Measurements from ENCODE around the gene TMEM205.
"Not testable (repeated sequence)": the region's sequence is repeated elsewhere in the genome, so short reads cannot be mapped to it uniquely, and the experiment has no call there.

Gene TMEM205

DNA sequence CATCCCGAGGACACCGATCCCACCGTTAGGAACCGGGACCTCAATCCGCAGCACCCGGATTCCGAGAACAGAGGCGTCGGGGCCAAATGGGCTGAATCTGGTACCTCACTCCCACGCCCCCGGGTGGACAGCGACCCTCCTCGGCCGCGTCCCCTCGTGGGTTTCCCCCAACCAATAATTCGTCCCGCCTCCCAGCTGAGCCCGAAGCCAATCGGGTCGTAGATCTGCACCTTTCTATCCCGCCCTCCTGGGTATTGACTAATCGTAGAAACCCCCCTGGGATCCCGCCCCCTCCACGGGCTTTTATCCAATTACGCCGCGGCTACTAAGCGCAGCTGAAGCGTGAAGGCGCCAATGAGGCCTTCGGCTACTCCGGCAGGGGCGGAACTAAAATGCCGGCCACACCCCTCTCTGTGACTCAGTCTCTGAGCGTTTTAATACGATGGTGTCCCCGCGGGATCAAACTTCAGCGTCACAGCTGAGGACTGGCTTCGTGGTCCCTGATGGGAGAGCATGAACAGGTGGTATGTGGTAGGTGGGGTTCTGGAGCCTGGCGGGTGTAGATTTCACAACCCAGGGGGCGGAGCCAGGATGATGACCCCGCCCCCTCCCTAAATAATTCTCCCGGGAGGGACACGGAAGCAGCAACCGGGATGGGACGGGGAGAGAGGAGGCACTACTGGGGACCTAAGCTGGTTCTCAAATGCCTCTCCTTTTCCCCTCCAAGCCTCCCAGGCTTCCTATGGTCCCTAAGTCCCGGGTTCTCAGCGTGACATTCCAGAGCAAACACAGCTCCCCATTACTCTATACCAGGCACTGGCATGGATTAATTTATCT, at the start of gene TMEM205, which contains the start of gene CCDC159:
TMEM205 (minus strand) TSS at position 165 of the 837 bp plus-strand sequence. CDS start 649 bp downstream, outside the sequence.
CCDC159 (plus strand) TSS at position 416 of the 837 bp plus-strand sequence; CDS start at position 504, 88 bp downstream.
- DNase-seq: peak; percentile 100

DNA sequence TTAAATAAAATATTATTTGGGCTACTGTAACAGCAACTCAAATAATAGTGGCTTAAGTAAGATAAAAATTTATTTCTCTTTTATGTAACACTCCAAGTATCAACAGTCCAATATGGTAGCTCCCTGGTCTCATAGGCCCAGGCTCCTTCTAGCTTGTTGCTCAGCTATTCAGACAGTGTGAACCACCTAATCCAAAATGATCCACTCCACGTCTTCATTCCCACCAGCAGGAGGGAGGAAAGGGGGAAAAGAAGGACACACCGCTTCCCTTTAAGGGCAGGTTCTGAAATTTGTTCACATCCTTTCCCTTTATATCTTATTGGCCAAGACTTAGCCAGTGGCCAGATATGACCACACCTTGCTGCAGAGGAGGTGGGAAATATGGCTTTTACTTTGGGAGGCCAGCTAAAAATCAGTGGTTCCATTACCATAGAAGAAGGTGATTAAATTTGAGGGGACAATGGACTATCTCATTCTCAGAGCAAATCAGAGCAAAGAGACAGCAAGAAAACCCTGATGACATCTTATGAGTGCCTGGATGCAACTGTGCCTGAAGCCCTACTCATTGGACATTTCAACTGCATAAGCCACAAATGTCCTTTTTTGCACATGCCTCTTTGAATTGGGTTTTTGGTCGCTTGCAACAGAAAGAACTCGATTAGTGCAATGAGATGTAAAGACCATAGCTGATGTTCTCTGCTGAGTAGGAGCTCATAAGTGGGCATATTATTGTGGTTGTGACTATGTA, 45.0 kb upstream of the TMEM205 start:
- DNase-seq: no peak

DNA sequence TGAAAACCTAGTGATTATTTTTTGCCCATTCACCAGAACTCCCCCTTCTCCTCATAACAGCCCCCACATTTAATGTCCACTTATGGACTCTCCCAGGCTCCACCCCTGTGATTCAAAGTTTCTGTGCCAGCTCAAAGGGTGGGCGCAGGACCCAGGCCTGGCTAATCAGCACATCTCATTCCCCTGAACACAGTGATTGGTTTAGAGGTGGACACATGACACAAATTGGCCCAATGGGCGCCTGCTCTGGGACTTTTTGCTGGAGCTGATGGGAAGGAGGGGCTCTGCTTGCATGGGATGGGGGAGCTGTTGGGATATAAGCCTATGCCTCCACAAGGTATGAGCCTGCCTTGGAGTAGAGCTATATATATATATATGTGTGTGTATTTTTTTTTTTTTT, 44.3 kb upstream of the TMEM205 start:
- no peak for DNase-seq

DNA sequence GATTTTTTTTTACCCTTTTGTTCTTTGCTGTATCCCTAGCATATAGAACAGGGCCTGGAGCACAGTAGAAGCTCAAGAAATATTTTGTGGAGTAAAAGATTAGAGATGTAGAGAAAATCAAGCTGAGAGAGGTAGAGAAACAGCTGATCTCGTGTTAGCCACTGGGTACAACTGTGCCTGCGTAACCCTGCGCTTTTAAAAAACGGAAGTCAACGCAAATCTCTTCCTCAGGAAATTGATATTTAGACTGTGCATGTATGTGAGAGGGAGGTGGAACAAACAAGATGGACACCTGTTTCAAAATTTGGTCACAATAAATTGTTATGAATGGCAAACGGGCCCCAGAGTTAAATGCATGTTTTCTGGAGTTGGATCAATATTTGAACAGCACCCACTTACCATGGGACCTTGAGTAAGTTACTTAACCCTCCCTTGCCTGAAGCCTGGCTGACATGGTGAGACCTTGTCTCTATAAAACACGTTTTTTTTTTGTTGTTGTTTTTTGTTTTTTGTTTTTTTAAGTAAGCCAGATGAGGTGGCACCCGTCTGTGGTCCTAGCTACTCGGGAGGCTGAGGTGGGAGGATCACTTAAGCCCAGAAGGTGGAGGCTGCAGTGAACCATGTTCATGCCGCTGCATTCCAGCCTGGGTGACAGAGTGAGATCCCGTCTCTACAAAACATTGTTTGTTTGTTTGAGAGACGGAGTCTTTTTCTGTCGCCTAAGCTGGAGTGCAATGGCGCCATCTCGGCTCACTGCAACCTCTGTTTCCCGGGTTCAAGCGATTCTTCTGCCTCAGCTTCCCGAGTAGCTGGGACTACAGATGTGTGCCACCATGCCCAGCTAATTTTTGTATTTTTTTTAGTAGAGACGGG, 41.3 kb upstream of the TMEM205 start:
- peak; percentile 70 for DNase-seq

DNA sequence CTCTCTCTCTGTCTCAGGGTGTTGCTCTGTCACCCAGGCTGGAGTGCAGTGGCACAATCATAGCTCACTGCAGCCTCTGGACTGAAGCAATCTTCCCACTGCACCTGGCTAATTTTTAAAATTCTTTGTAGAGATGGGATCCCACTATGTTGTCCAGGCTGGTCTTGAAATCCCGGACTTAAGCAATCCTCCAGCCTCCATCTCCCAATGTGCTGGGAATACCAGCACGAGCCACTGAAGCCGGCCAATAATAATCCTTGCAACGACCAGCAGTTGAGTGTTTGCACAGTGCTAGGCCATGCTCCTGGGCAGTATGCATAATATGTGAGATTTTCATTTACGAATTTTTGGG, 38.7 kb upstream of the TMEM205 start:
- peak; percentile 42 for DNase-seq

DNA sequence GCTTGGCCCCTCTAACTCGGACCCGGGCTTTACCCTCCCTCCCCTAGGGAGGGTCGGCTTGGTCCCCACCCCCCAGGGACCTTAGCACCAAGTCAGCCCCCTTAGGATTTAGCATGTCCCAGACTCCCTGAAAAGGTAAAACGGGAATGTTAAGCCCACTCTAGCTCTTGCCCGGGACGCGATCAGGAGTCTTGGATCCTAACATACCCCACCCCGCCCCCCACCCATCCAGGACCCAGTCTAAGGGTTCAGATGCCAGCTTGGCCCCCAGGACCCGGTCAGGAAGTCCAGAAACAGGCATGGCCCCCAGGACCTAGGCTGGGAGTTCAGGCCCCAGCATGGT, 37.6 kb upstream of the TMEM205 start:
- DNase-seq: no peak

DNA sequence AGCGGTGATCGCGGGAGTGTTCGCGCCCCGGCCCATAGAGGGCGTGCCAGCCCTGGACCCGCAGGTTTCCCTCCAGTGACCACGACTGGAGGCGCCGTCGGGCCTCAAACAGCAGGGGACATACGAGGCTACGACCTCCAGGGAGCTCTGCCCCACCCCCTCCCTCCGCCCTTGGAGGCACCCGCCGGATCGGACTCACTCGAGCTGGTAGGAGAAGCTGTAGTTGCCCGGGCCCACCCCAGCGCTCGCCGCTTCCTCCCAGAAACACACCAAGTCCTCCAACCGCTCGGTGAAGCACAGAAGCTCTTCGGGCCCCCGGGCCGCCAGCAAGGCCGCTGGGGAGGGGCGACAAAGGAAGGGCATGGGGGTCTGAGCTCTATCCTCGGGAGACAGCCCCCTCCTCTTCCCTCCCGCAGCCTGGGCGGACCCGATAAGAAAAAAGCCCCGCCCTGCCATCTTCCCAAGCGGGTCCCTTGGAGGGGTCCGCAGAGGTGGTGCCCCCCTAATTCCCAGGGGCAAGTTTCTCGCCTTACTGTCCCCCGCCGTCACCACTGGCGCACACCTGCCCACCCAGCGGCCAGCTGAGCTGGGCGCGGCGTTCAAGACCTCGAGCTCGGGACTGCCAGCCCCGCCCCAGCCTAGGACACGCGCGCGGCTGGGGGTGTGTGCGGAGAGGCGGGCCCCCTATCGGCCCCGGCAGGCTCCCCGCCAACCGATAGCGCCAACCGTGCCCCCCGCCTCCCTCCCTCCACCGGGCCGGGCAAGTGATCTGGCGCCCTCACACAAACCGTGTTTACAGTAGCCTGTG, 37.0 kb upstream of the TMEM205 start:
- peak; percentile 95 for DNase-seq

DNA sequence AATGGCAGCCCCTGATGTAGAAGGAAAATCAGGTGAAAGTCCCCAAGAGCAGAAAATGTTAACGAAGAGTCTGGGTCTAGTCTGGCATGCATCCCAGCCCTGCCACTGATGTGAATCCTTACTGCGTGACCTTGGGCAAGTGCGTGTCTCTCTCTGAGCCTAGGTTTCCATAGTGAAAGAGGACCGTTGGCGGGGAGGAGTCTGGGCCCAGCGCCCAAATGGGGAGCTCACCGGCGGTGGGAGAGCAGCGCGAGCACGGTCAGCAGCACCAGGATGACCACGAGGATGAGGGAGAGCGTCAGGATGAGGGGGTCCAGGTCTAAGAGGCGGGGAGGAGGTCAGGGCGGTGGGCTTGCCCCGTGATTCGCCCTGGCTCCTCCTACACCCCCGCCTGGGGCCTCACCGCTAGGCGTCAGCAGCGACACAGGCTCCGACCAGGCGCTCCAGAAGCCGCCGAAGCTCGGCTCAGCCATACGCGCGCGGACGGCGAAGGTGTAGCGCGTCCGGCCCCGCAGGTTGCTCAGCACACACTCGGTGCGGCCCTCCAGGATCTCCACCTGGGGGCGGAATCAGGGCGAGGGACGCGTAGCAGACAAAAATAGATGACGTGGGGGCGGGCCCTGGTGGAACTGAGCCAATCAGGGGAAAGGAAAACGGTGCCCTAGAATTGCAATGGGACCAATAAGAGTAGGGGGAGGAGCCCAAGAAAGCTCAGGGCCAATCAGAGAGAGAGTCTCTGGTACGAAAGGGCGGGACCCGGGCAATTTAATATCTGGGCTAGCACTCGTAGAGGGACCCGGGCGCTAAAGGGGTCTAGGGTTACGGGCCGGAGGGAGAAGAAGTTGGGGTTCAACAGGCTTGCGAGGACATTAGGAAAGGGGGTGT, 34.8 kb upstream of the TMEM205 start:
- DNase-seq: peak; percentile 99

DNA sequence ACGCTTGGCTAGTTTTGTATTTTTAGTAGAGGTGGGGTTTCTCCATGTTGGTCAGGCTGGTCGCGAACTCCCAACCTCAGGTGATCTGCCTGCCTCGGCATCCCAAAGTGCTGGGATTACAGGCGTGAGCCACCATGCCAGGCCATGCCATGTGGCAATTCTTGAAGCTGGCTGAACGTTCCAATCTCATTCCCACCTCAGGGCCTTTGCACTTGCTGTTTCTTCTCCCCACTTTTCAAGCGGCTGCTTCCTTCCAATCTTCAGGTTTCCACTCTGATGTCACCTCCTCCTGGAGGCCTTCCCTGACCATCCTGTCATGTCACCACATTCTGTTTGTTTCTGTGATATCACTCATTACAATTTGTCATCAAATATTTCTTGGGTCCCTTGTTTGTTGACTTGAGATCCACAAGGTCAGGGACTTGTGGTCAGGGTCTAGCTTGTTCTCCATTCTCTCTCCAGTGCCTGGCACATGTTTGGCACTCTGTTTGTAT, 33.8 kb upstream of the TMEM205 start:
- no peak for DNase-seq

DNA sequence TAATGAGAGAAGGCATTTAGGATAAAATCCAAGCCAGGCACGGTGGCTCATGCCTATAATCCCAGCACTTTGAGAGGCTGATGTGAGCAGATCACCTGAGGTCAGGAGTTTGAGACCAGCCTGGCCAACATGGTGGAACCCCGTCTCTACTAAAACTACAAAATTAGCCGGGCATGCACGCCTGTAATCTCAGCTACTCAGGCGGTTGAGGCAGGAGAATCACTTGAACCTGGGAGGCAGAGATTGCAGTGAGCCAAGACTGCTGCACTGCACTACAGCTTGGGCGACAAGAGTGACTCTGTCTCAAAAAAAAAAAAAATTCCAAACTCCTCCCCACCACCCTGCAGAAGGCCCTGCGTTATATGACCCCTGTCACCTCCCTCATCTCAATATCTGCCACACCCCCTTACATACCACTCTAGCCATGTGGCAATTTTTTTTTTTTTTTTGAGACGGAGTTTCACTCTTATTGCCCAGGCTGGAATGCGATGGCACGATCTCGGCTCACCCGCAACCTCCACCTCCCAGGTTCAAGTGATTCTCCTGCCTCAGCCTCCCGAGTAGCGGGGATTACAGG, 33.3 kb upstream of the TMEM205 start:
- not testable (repeated sequence) for DNase-seq

DNA sequence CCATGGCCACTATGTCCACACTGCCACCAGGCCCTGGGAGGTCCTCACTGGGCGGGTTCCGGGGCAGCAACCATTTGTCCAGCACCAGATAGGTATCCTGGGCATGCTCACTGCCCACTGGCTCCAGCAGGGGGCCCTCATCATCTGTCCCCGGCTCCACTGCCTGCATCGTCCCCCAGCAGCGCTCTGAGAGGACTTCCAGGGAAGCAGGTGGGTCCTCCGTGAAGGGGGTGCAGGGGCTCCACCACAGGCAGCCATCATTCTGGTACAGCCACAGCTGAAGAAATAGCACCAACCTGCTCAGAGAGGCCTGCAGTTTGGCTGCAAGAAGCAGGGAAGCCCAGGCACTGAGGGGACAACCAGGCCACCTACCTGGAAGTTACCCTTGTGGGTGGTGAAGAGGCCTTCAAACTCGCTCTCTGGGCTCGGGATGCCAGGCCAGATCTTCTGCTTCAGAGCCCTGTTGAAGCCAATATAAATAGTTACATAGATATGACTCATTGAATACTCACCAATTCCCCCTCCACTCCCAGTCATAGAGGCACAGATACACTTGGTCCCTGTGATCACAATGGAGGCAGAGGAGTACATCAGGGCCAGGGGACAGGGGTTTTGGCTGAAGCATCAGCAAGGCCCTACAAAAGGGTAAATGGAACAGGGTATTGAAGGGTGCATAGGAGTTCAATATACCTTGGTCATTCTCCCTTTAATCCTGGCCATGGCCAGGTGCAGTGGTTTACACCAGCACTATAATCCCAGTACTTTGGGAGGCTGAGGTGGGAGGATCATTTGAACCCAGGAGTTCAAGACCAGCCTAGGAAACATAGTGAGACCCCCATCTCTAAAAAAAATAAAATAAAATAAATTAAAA, 32.5 kb upstream of the TMEM205 start:
- DNase-seq: peak; percentile 75

DNA sequence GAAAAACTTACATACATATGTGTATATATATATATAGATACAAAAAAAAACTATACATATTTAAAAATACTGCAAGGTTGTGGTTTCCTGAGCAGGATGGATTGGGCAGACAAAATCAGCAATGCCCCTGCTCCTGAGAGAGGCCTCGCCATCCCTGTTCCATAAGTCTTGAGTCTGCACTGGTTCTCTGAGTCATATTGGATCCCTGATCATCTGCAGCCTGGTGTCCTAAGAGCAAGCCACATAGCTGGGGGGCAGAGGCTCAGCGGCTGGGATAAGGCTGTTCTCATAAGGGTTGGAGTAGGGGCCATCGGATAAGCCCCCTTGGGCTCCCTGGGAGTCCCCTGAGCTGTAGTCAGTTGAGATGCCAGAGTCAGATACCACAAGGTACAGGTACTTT, 31.7 kb upstream of the TMEM205 start:
- no peak for DNase-seq

DNA sequence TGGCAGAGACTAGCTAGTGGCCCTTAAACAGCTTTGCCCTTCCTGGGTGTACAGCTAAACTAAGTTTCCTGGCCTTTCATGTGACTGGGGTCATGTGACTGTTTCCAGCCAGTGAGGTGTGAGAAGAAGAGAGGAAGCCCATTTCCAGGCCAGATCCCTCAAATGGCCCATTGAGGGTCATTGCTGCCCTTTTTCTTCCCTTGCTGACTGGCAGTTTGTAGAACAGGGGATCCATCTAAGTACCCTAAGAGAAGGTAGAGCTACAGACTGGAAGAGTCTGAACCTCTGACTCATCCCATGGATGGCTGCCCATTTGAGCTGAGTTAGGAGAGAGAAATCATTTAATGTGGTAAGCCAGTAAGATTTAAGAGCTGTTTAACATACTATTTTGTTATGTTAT, 31.2 kb upstream of the TMEM205 start:
- peak; percentile 73 for DNase-seq

DNA sequence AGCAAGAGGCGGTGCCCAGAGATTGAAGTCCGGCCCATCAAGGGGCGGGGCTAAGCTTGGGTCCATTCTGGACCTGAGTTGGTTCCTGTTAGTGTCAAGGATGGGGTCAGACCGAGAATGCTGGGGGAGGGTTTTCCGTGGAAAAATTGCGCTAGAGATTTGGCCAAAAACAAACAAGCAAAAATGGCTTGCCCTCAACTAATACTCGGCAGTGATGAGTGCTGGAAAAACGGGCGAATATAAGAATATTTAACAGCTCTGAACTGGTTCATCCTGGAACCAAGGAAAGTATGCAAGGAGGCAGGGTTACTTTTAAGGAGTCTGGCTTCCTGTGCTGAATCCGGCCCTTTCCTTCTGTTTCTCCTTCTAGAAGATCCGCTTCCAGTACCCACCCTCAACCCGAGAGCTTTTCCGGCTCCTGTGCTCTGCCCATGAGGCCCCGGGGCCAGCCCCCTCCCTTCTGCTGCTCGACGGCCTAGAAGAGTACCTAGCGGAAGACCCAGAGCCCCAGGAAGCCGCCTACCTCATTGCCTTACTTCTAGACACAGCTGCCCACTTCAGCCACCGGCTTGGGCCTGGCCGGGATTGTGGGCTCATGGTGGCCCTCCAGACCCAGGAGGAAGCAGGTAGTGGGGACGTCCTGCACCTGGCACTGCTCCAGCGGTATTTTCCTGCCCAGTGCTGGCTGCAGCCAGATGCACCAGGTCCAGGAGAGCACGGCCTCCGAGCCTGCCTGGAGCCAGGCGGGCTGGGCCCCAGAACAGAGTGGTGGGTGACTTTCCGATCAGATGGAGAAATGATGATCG, 29.3 kb upstream of the TMEM205 start:
- DNase-seq: peak; percentile 90

DNA sequence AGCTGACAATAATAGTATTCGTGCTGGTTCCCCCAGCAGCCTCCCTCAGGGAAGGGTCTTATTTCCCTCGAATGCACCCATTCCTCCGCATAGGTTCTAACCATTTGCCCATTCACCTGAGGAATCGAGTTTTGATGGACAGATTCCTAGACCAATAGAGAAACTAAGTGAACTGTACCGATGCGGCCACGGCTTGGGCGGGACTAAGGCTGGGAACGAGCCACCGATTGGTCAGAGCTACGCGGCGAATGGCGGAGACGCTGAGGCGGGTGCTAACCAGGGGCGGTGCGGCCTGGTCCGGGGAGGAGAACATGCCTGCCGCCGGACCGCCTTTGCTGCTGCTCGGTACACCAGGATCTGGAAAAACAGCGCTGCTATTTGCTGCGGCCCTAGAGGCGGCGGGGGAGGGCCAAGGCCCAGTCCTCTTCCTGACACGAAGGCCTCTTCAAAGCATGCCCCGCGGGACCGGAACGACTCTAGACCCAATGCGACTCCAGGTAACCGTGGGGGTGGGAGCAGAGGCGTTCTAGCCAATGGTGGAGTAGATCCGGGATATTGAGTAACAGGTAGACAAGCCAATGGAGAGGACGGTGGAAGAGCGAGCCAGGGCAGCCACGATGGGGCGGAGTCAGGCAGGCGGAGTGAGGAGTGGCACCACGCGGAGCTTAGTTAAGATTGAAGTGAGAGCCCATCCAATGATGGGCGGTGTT, 28.5 kb upstream of the TMEM205 start, which contains the start of gene SWSAP1:
SWSAP1 (plus strand) TSS at position 234 of the 710 bp plus-strand sequence; CDS start at position 249, 15 bp downstream.
- peak; percentile 100 for DNase-seq

DNA sequence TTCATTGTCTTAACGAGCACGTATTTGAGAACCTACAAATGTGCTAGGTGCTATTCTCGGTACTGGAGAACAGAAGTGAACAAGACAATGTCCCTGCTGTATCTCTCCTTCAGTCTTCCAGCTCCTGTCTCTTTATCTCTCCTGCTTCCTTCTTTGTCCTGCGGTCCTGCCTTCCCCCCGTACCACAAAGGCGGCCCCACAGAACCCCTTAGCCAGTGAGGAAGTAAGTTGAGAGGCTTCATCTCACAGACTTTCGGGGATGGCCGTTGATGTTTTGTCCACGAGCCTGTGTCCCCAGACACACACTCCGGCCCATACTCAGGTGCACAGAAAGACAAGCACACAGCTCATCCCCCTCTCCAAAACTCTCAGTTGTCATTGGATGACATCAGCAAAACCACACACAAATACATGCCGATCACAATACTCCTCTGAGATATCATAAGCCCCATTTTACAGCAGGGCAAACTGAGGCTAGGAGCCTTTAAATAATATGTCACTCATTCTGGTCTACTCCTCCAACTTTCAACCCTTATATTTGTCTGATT, 27.9 kb upstream of the TMEM205 start:
- peak; percentile 74 for DNase-seq

DNA sequence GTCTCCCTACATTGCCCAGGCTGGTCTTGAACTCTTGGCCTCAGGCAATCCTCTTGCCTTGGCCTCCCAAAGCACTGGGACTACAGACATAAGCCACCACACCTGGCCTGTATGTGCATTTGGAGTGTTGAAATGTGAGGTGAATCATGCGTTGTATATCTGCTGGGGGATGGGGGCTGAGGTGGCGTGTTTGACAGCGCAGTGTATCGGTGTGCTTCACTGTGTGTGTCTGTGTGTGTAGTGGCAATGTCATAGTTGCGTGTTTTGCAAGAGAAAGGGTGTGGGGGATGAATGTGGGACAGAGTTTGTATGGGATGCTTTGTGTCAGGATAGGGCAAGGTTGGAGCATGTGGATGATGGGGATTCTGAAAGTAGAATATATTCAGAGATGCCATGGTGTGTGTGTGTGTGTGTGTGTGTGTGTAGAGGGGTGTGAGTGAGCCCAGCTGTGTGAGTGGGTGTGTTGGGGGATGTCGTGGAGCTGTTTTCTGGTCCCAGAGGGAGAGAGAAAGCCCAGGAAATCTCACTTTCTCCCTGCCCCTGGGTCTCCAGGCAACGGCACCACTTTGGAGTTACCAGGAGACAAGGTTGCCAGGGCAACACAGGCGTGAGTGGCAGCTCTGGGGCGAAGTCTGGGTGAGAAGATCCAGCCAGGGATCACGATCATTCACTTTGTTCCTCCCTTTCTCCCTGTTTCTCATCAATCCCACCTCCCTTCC, 27.3 kb upstream of the TMEM205 start:
- DNase-seq: peak; percentile 76

Measured in hematopoietic multipotent progenitor cell treated with erythropoietin and hydrocortisone succinate and interleukin-3 and kit ligand, for 4 days (in vitro differentiated cells).